HG03520 (cell line): ENCODE data around the gene GLT1D1.
"Not testable (repeated sequence)": the region's sequence is repeated elsewhere in the genome, so short reads cannot be mapped to it uniquely, and the experiment has no call there.

Experiments used
- ATAC-seq: cut with Tn5 transposase; IDR thresholded peaks from one replicate; pipeline ENCODE4 v1.9.1; 2021; ENCODE audit warnings: mild to moderate bottlenecking, moderate library complexity; ENCODE audit not compliant: unreplicated experiment

Gene GLT1D1

GRCh38 chr12:128820253-128820652 is 33.0 kb upstream of the GLT1D1 start:
- ATAC-seq, result no peak

- ATAC-seq, result peak; percentile 53
Measured at GRCh38 chr12:128820723-128821432, 32.4 kb upstream of the GLT1D1 start.

- peak; percentile 11 for ATAC-seq
Measured at GRCh38 chr12:128823216-128823915, 29.9 kb upstream of the GLT1D1 start.

GRCh38 chr12:128823916-128824839 is 29.1 kb upstream of the GLT1D1 start, which contains the start of gene SLC15A4:
SLC15A4 (minus strand) TSS chr12:128823958; CDS start chr12:128823943, 15 bp downstream.
- peak; percentile 81 for ATAC-seq

GRCh38 chr12:128825835-128826234 is 27.4 kb upstream of the GLT1D1 start:
- ATAC-seq, result no peak

GRCh38 chr12:128827724-128828123 is 25.6 kb upstream of the GLT1D1 start:
- ATAC-seq, result no peak

- ATAC-seq, result peak; percentile 93
Measured at GRCh38 chr12:128829861-128830504, 23.3 kb upstream of the GLT1D1 start.

- ATAC-seq, result peak; percentile 42
Measured at GRCh38 chr12:128830505-128830893, 22.8 kb upstream of the GLT1D1 start.

GRCh38 chr12:128833418-128833817 is 19.9 kb upstream of the GLT1D1 start:
- ATAC-seq, result no peak

- ATAC-seq, result not testable (repeated sequence)
Measured at GRCh38 chr12:128839885-128840284, 13.4 kb upstream of the GLT1D1 start.

- no peak for ATAC-seq
Measured at GRCh38 chr12:128840862-128841468, 12.3 kb upstream of the GLT1D1 start.

GRCh38 chr12:128842579-128842978 is 10.7 kb upstream of the GLT1D1 start:
- no peak for ATAC-seq

GRCh38 chr12:128843538-128843937 is 9.7 kb upstream of the GLT1D1 start:
- no peak for ATAC-seq

- ATAC-seq, result no peak
Measured at GRCh38 chr12:128844031-128844635, 9.1 kb upstream of the GLT1D1 start.

- ATAC-seq, result not testable (repeated sequence)
Measured at GRCh38 chr12:128846671-128847070, 6.6 kb upstream of the GLT1D1 start.

- ATAC-seq, result no peak
Measured at GRCh38 chr12:128848371-128848770, 4.9 kb upstream of the GLT1D1 start.

- ATAC-seq, result not testable (repeated sequence)
Measured at GRCh38 chr12:128849806-128850205, 3.5 kb upstream of the GLT1D1 start.

GRCh38 chr12:128850400-128850799 is 2.9 kb upstream of the GLT1D1 start:
- ATAC-seq, result no peak

- not testable (repeated sequence) for ATAC-seq
Measured at GRCh38 chr12:128851429-128851828, 1.8 kb upstream of the GLT1D1 start.
